GM23338 (cell line): ENCODE measurements around the gene USP35.
"Not testable (repeated sequence)": the region's sequence is repeated elsewhere in the genome, so short reads cannot be mapped to it uniquely, and the experiment has no call there.

Experiments
- CREB1 ChIP-seq: fragments of 250-450 bp; sonication (Bioruptor Pico); IDR thresholded peaks from 2 replicates; pipeline ENCODE4 v1.5.0; 2020; ENCODE audit warnings: low read depth, mild to moderate bottlenecking, moderate library complexity
- CTCF ChIP-seq, 2 experiments: fragments of 200-600 bp in 1 of 2; sonication (generic) in 1 of 2; conservative IDR thresholded peaks; 2 replicates each; pipeline versions ENCODE4 v1.5.1 to v1.6.1; 2016 to 2017; ENCODE audit warnings: antibody characterized with exemption in 2 of 2, low read depth in 2 of 2, mild to moderate bottlenecking in 2 of 2, moderate library complexity in 1 of 2
- ETS1 ChIP-seq: IDR thresholded peaks from 2 replicates; pipeline ENCODE4 v1.6.1; 2016; ENCODE audit warnings: antibody characterized with exemption
- EZH2 ChIP-seq: fragments of 200-600 bp; sonication (generic); IDR thresholded peaks from one replicate; pipeline ENCODE4 v1.8.0; 2017; ENCODE audit warnings: antibody characterized with exemption, mild to moderate bottlenecking, low read depth; ENCODE audit not compliant: unreplicated experiment
- EZH2phosphoT487 ChIP-seq: fragments of 200-600 bp; sonication (generic); IDR thresholded peaks from one replicate; pipeline ENCODE4 v1.8.1; 2018; ENCODE audit warnings: antibody characterized with exemption; ENCODE audit not compliant: unreplicated experiment
- JUNB ChIP-seq: IDR thresholded peaks from one replicate; pipeline ENCODE4 v1.6.1; 2016; ENCODE audit warnings: antibody characterized with exemption; ENCODE audit not compliant: unreplicated experiment
- NANOG ChIP-seq: IDR thresholded peaks from 2 replicates; pipeline ENCODE4 v1.6.1; 2016; ENCODE audit warnings: antibody characterized with exemption, borderline replicate concordance
- POLR2AphosphoS5 ChIP-seq: IDR thresholded peaks from 2 replicates; pipeline ENCODE4 v1.6.1; 2016; ENCODE audit warnings: antibody characterized with exemption, low read depth
- REST ChIP-seq: IDR thresholded peaks from one replicate; pipeline ENCODE4 v1.6.1; 2018; ENCODE audit warnings: antibody characterized with exemption; ENCODE audit not compliant: unreplicated experiment
- STAT1 ChIP-seq: IDR thresholded peaks from one replicate; pipeline ENCODE4 v1.6.1; 2016; ENCODE audit warnings: antibody characterized with exemption; ENCODE audit not compliant: unreplicated experiment
- ZNF114 ChIP-seq: fragments of 250-450 bp; sonication (Bioruptor Pico); IDR thresholded peaks from 2 replicates; pipeline ENCODE4 v1.5.0; 2020; ENCODE audit warnings: mild to moderate bottlenecking, moderate library complexity
- ZNF331 ChIP-seq: fragments of 250-450 bp; sonication (Bioruptor Pico); IDR thresholded peaks from 2 replicates; pipeline ENCODE4 v1.5.0; 2020; ENCODE audit warnings: low read depth, mild to moderate bottlenecking, moderate library complexity

GRCh38 chr11:78175862-78176261 is 12.9 kb upstream of the USP35 start:
- not testable (repeated sequence) for TF ChIP-seq ZNF114 (CRISPR knock-in tag); CTCF (conservative IDR thresholded peaks at IDR 0.05; ENCODE audit: low read depth in 2 of 2); POLR2AphosphoS5; EZH2phosphoT487; EZH2; REST; CREB1 (CRISPR knock-in tag); NANOG; JUNB; ZNF331 (CRISPR knock-in tag); ETS1; STAT1
